Measurements from ENCODE around the gene SBK1.

Gene SBK1

GRCh38 chr16:28297784-28298510, 5.6 kb downstream of the SBK1 start:
- H3K4me3 ChIP-seq (ENCODE audit: low read depth, low read length) = no peak overlapping the region
- TF ChIP-seq POLR2A (IDR thresholded peaks at IDR 0.05; ENCODE audit: extremely low read depth, insufficient read length) (no peak), MAX (IDR thresholded peaks at IDR 0.05; ENCODE audit: low read depth, low read length) (no peak), MYC (IDR thresholded peaks at IDR 0.05; ENCODE audit: low read depth, low read length) (no peak), CTCF (IDR thresholded peaks at IDR 0.05; ENCODE audit: low read depth, low read length) (no peak)
- no peak for DNase-seq (ENCODE audit: low read depth)

GRCh38 chr16:28298511-28298878, 6.2 kb downstream of the SBK1 start:
- no peak overlapping the region for H3K4me3 ChIP-seq (ENCODE audit: low read depth, low read length)
- TF ChIP-seq MAX (IDR thresholded peaks at IDR 0.05; ENCODE audit: low read depth, low read length) = no peak
- TF ChIP-seq CTCF (IDR thresholded peaks at IDR 0.05; ENCODE audit: low read depth, low read length) = no peak
- TF ChIP-seq POLR2A (IDR thresholded peaks at IDR 0.05; ENCODE audit: extremely low read depth, insufficient read length) = no peak
- TF ChIP-seq MYC (IDR thresholded peaks at IDR 0.05; ENCODE audit: low read depth, low read length) = no peak
- no peak for DNase-seq (ENCODE audit: low read depth)

GRCh38 chr16:28300327-28300726, 8.0 kb downstream of the SBK1 start:
- DNase-seq (ENCODE audit: low read depth) = no peak
- TF ChIP-seq MAX (IDR thresholded peaks at IDR 0.05; ENCODE audit: low read depth, low read length) = no peak
- no peak for TF ChIP-seq MYC (IDR thresholded peaks at IDR 0.05; ENCODE audit: low read depth, low read length)
- no peak for TF ChIP-seq POLR2A (IDR thresholded peaks at IDR 0.05; ENCODE audit: extremely low read depth, insufficient read length)
- TF ChIP-seq CTCF (IDR thresholded peaks at IDR 0.05; ENCODE audit: low read depth, low read length) = no peak
- no peak overlapping the region for H3K4me3 ChIP-seq (ENCODE audit: low read depth, low read length)

GRCh38 chr16:28301154-28301553, 8.8 kb downstream of the SBK1 start:
- no peak overlapping the region for H3K4me3 ChIP-seq (ENCODE audit: low read depth, low read length)
- no peak for DNase-seq (ENCODE audit: low read depth)
- TF ChIP-seq CTCF (IDR thresholded peaks at IDR 0.05; ENCODE audit: low read depth, low read length) = no peak
- TF ChIP-seq MYC (IDR thresholded peaks at IDR 0.05; ENCODE audit: low read depth, low read length) = no peak
- TF ChIP-seq MAX (IDR thresholded peaks at IDR 0.05; ENCODE audit: low read depth, low read length) = no peak
- no peak for TF ChIP-seq POLR2A (IDR thresholded peaks at IDR 0.05; ENCODE audit: extremely low read depth, insufficient read length)

GRCh38 chr16:28301620-28302019, 9.3 kb downstream of the SBK1 start:
- no peak overlapping the region for H3K4me3 ChIP-seq (ENCODE audit: low read depth, low read length)
- no peak for TF ChIP-seq CTCF (IDR thresholded peaks at IDR 0.05; ENCODE audit: low read depth, low read length)
- TF ChIP-seq POLR2A (IDR thresholded peaks at IDR 0.05; ENCODE audit: extremely low read depth, insufficient read length) = no peak
- no peak for TF ChIP-seq MYC (IDR thresholded peaks at IDR 0.05; ENCODE audit: low read depth, low read length)
- no peak for TF ChIP-seq MAX (IDR thresholded peaks at IDR 0.05; ENCODE audit: low read depth, low read length)
- DNase-seq (ENCODE audit: low read depth) = no peak
